B cell (primary cell): ENCODE data around the gene PLCD3. TPM values are rescaled to one million over a fixed set of nuclear protein-coding genes. Genes with fewer than 3 reads are reported as not detected.

Source experiments
- ATAC-seq: fragments of 200-7000 bp; cut with Tn5 transposase; one replicate; pipeline ENCODE4 v1.10.0; 2021; ENCODE audit warnings: low read depth, mild to moderate bottlenecking, moderate number of reproducible peaks, moderate library complexity
- CTCF ChIA-PET: fragments of 350-600 bp; sonication (Branson Sonifier 250); formaldehyde crosslinking; loops from one replicate; lab custom pipeline; 2021; ENCODE audit warnings: antibody characterized with exemption, inconsistent platforms; lab: Charles Lee
- POLR2A ChIA-PET: fragments of 350-600 bp; sonication (Branson Sonifier 250); formaldehyde crosslinking; loops from one replicate; lab custom pipeline; 2021; ENCODE audit warnings: antibody characterized with exemption; lab: Charles Lee
- DNase-seq: peaks from one replicate; pipeline ENCODE4 v3.0.0; 2013
- H2AFZ ChIP-seq: 2 replicates; pipeline ENCODE4 v1.6.1; 2012; ENCODE audit warnings: mild to moderate bottlenecking, low read depth, low read length; ENCODE audit not compliant: insufficient read depth, poor library complexity, severe bottlenecking
- H3K27ac ChIP-seq, 2 donors: 1 replicate in 1 of 2; 2 replicates in 1 of 2; pipeline ENCODE4 v1.5.1; 2012 to 2013; ENCODE audit warnings: low read length in 2 of 2, mild to moderate bottlenecking in 2 of 2, moderate library complexity in 1 of 2
- H3K27me3 ChIP-seq, 4 experiments: fragments of 200-600 bp in 1 of 4; sonication (generic) in 1 of 4; replicated peaks in 1 of 4; 1 replicate in 2 of 4; 2 replicates in 2 of 4; pipeline versions ENCODE4 v1.6.1 to v1.7.0; 2013 to 2016; ENCODE audit warnings: low read length in 3 of 4, mild to moderate bottlenecking in 2 of 4, mixed read lengths in 1 of 4, moderate library complexity in 1 of 4; ENCODE audit not compliant: insufficient read depth in 4 of 4, control insufficient read depth in 3 of 4; ENCODE audit errors: control extremely low read depth in 1 of 4
- H3K36me3 ChIP-seq, 2 experiments: replicated peaks in 1 of 2; 1 replicate in 1 of 2; 2 replicates in 1 of 2; pipeline versions ENCODE4 v1.6.1 to v1.7.1; 2013; ENCODE audit warnings: low read length in 1 of 2; ENCODE audit not compliant: insufficient read depth in 2 of 2, control insufficient read depth in 1 of 2; ENCODE audit errors: control extremely low read depth in 1 of 2, extremely low read depth in 1 of 2
- H3K4me1 ChIP-seq, 2 donors: fragments of 200-600 bp in 1 of 2; sonication (generic) in 1 of 2; 1 replicate in 1 of 2; 2 replicates in 1 of 2; pipeline versions ENCODE4 v1.5.1 to v1.6.1; 2013 to 2017; ENCODE audit warnings: low read length in 2 of 2; ENCODE audit not compliant: control insufficient read depth in 2 of 2, insufficient read depth in 2 of 2
- H3K4me2 ChIP-seq: replicated peaks from 2 replicates; pipeline ENCODE3; 2012; ENCODE audit warnings: mild to moderate bottlenecking, low read depth, low read length; ENCODE audit not compliant: poor library complexity, severe bottlenecking
- H3K4me3 ChIP-seq, 5 experiments: fragments of 200-600 bp in 1 of 5; sonication (generic) in 1 of 5; 1 replicate in 3 of 5; 2 replicates in 2 of 5; pipeline versions ENCODE4 v1.5.1 to v1.7.0; 2011 to 2016; ENCODE audit warnings: low read length in 4 of 5, mild to moderate bottlenecking in 4 of 5, low read depth in 2 of 5, control low read depth in 1 of 5, moderate library complexity in 1 of 5; ENCODE audit not compliant: insufficient read depth in 1 of 5; ENCODE audit errors: control extremely low read depth in 1 of 5, extremely low read depth in 1 of 5
- H3K79me2 ChIP-seq: fragments of 200-600 bp; sonication (generic); one replicate; pipeline ENCODE4 v1.6.0; 2016; ENCODE audit warnings: low read length; ENCODE audit not compliant: control insufficient read depth, insufficient read depth
- H3K9ac ChIP-seq: fragments of 200-600 bp; sonication (generic); 2 replicates; pipeline ENCODE4 v1.6.1; 2017; ENCODE audit warnings: mild to moderate bottlenecking, low read length, moderate library complexity
- H3K9me3 ChIP-seq, 3 donors: one replicate each; pipeline versions ENCODE4 v1.6.1 to v1.7.1; 2013; ENCODE audit warnings: low read length in 2 of 3; ENCODE audit not compliant: control insufficient read depth in 2 of 3, insufficient read depth in 1 of 3; ENCODE audit errors: control extremely low read depth in 1 of 3
- H4K20me1 ChIP-seq: 2 replicates; pipeline ENCODE4 v1.6.0; 2012; ENCODE audit warnings: mild to moderate bottlenecking, low read length; ENCODE audit not compliant: insufficient read depth, control insufficient read depth, poor library complexity, severe bottlenecking
- H3K27ac Mint-ChIP-seq: one replicate; pipeline ENCODE4 v1.8.0; 2021; ENCODE audit warnings: mixed read lengths
- H3K27me3 Mint-ChIP-seq: one replicate; pipeline ENCODE4 v1.8.0; 2021; ENCODE audit warnings: mixed read lengths
- H3K4me1 Mint-ChIP-seq: one replicate; pipeline ENCODE4 v1.8.0; 2021; ENCODE audit warnings: mixed read lengths
- H3K4me3 Mint-ChIP-seq: one replicate; pipeline ENCODE4 v1.8.0; 2021; ENCODE audit warnings: mixed read lengths
- H3K9me3 Mint-ChIP-seq: one replicate; pipeline ENCODE4 v1.8.0; 2022; ENCODE audit warnings: mixed read lengths; ENCODE audit not compliant: insufficient read depth
- EZH2 ChIP-seq: IDR thresholded peaks from 2 replicates; pipeline ENCODE4 v1.6.1; 2012; ENCODE audit warnings: borderline replicate concordance, low read depth, mild to moderate bottlenecking, moderate library complexity, low read length; ENCODE audit not compliant: insufficient read depth, poor library complexity, severe bottlenecking
- WGBS: methylation state at CpG from one replicate; pipeline ENCODE4 v1.1.5; 2013; ENCODE audit warnings: missing lambda C conversion rate; ENCODE audit not compliant: insufficient coverage; 5-methylcytosine and 5-hydroxymethylcytosine counted together
- intact Hi-C: fragments of 100-400 bp; cut with micrococcal nuclease; formaldehyde crosslinking; loops from one replicate; pipeline ENCODE4 v1.10.0; 2022
- polyA plus RNA-seq: library from polyadenylated mRNA; depleted of rRNA; stranded (reverse); fragments of >200 nt; gene quantifications from 2 replicates; pipeline ENCODE4 v1.2.3, GENCODE V29; 2012
- total RNA-seq, 2 donors: library from RNA; stranded (reverse); fragments of 120-200 nt in 1 of 2; gene quantifications; 1 replicate in 1 of 2; 2 replicates in 1 of 2; pipeline versions ENCODE4 v1.2.3 to v1.2.4, GENCODE V29; 2013 to 2022
- TF ChIP-seq, protein P1 (sequence below): fragments of 200-600 bp; IDR thresholded peaks from one replicate; pipeline ENCODE4 v1.8.0; 2022; ENCODE audit warnings: antibody characterized with exemption, mild to moderate bottlenecking

The PLCD3 gene
- total and polyA plus RNA-seq, 2 donors (not counting 1 experiment from before 2014, with no cell fraction given): 0.54 to 2.2 TPM

DNA sequence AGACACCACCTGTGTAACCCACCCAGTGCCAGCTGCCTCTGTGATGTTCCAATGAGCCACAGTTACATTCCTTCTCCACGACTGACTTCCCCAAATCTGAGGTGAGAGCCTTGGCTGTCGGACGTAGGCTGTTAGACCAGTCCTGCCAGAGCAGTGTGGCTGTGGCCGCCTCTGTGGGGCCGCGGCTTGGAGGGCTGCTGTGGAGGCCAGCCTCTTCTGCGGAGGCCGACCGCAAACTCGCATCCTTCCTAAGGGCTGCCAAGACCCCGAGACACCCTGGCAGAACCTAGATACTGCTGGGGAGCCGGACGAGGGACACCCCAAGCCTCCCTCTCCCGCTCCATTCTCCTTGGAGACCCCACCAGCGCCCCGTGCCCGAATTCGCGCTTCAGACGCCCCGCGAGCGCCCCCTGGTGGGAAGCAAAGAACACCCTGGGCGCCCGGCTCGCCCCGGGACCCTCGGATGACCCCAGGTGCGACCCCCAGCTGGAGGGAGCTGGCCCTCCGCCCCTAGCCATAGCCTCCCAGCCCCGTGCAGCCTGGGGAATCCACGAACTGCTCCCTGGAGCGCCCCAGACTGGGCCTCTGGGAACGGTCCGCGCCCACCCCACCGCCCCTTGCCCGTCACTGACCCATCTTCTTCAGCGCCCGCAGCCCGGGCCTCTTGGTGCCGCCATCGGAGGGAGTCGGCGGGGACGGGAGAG, 547 bp downstream of the PLCD3 start:
- CTCF ChIA-PET: interaction anchor here (1.4 to 10.2 kb wide), 3 partner anchors 19 to 67 kb away, joined by 4 to 242 read pairs (median 233); partner anchors contain the start of gene HEXIM1
- Histone ChIP-seq H2AFZ (peak overlapping the region; percentile 86), H3K9ac (peak overlapping the region; percentile 95), H3K4me3 (peak overlapping the region in 4 of 5 experiments; percentile 52 to 83 (median 70)), H3K27ac (no peak overlapping the region), H3K4me1 (peaks cover 16 to 19% of the 10 kb centered on the region in 2 donors), H3K9me3 (no peaks in the 10 kb centered on the region), H3K4me2 (peak overlapping the region; percentile 95), H4K20me1 (no peaks in the 10 kb centered on the region), H3K36me3 (no peaks in the 10 kb centered on the region), H3K79me2 (peaks cover 18% of the 10 kb centered on the region), H3K27me3 (peaks cover 0 to 10% (median 2%) of the 10 kb centered on the region in 4 experiments)
- Mint-ChIP-seq H3K27me3 (peaks cover 4% of the 10 kb centered on the region), H3K4me1 (peaks cover 20% of the 10 kb centered on the region), H3K4me3 (peak overlapping the region; percentile 97), H3K9me3 (no peaks in the 10 kb centered on the region), H3K27ac (peak overlapping the region; percentile 37)
- DNase-seq: no peak
- TF ChIP-seq, protein P1, sequence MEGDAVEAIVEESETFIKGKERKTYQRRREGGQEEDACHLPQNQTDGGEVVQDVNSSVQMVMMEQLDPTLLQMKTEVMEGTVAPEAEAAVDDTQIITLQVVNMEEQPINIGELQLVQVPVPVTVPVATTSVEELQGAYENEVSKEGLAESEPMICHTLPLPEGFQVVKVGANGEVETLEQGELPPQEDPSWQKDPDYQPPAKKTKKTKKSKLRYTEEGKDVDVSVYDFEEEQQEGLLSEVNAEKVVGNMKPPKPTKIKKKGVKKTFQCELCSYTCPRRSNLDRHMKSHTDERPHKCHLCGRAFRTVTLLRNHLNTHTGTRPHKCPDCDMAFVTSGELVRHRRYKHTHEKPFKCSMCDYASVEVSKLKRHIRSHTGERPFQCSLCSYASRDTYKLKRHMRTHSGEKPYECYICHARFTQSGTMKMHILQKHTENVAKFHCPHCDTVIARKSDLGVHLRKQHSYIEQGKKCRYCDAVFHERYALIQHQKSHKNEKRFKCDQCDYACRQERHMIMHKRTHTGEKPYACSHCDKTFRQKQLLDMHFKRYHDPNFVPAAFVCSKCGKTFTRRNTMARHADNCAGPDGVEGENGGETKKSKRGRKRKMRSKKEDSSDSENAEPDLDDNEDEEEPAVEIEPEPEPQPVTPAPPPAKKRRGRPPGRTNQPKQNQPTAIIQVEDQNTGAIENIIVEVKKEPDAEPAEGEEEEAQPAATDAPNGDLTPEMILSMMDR: peak; percentile 97
- no peak for TF ChIP-seq EZH2
- POLR2A ChIA-PET: no interaction called here
- ATAC-seq: no peak
- intact Hi-C loops: loop anchor here (1.0 to 2.0 kb wide), 3 partner anchors 35 to 211 kb away; partner anchors contain the start of gene MAP3K14
- WGBS: 11% methylated on average over 46 of the region's 46 CpGs
